Hematopoietic multipotent progenitor cell treated with erythropoietin and hydrocortisone succinate and interleukin-3 and kit ligand, for 8 days (in vitro differentiated cells): Measurements from ENCODE around the gene RNF150.
"Not testable (repeated sequence)": the region's sequence is repeated elsewhere in the genome, so short reads cannot be mapped to it uniquely, and the experiment has no call there.

Experiments used
- DNase-seq: peaks from one replicate; pipeline ENCODE4 v3.0.0-alpha.2; 2015

Gene RNF150

DNA sequence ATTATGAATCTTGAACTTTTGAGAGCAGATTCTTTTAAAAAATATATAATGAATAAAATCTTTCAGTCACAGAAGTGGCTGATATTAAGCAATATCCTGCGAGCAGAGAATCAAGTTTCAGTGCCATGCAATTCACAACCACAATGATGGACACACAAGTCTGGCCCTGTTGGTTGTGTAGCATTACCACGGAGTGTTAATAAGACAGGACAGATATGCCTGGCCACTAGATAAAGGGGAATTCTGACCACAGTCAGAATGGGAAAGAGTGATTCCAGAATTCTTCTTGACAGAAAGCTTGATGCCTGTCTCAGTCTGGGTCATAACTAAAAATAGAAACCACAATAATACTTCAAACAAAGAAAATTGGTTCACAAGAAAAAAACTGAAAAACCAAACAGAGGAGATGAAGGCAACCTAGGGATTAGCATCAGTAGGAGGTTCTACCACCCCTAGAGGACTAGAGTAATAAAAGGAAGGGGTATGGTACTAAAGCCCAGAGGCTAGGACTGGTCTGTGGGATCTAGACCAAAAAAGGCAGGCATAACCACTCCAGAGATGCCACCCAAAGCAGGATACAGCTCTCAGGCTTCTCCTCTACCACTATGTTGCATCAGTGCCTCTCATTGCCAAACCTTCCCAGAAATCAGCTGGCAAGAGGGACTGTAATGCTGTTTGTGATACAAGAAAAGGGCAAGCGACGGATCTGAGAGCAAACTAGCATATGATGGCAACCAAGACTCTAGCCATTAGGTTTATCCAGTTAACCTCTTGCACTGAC, 59.0 kb downstream of the RNF150 start:
- DNase-seq: no peak

DNA sequence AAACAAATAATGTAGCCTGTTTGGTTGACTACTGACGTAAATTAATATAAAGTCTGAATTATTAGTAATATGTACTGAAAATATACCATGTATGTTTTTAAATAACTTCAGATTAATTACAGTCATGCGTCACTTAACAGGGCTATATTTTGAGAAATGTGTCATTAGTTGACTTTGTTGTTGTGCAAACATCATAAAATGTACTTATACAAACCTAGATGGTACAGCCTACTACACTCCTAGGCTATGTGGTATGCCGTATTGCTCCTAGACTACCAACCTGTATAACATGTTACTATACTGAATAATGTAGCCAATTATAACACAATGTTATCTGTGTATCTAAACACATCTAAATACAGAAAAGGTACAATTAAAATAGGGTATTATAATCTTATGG, 66.6 kb downstream of the RNF150 start:
- DNase-seq: no peak

- no peak for DNase-seq
These were observed 67.4 kb downstream of the RNF150 start for GRCh38 chr4:141065872-141066271.

GRCh38 chr4:141062651-141063050, 70.6 kb downstream of the RNF150 start:
- DNase-seq: no peak

- no peak for DNase-seq
These were observed 74.4 kb downstream of the RNF150 start for GRCh38 chr4:141058591-141059512.

GRCh38 chr4:141057582-141057981, 75.7 kb downstream of the RNF150 start:
- DNase-seq: no peak

GRCh38 chr4:141056473-141056872, 76.8 kb downstream of the RNF150 start:
- DNase-seq: no peak

- DNase-seq: no peak
These were observed 78.8 kb downstream of the RNF150 start for GRCh38 chr4:141054446-141054845.

DNA sequence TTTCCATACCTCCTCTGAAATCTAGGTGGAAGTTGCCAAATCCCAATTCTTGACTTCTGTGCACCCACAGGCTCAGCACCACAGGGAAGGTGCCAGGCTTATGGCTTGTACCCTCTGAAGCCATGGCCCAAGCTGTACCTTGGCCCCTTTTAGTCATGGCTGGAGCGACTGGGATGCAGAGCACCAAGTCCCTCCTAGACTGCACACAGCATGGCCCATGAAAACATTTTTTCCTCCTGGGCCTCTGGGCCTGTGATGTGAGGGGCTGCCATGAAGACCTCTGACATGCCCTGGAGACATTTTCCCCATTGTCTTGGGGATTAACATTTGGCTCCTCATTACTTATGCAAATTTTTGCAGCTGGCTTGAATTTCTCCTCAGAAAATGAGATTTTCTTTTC, 82.3 kb downstream of the RNF150 start:
- DNase-seq: not testable (repeated sequence)

DNA sequence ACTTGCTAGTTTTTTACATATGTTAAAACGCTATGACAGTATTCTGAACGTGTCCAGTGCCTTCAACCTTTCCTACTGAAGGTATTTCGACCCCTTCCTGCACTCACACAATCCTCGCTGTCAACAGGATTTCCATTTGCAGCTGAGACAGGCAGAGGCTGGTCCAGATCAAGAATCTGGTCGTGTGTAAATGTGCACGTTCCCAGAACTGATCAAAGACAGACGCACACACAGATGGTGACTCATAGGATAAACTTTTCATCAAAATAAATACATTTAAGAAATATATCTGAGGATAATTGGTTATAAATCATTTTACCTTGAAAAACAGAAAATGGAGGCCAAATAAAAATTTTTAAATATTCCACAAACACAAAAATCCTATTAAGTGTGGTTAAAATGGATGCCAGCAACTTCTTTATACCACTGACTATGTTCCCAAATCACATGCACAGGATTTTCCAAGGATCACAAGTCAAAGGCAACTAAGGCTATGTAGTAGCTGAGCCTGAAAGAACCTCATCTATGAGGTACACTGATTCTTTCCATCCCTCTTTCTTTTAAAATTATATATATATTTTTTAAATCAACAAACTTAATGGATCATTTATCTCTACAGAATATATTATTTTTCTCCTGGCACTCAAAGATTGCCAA, 85.9 kb downstream of the RNF150 start:
- no peak for DNase-seq

DNA sequence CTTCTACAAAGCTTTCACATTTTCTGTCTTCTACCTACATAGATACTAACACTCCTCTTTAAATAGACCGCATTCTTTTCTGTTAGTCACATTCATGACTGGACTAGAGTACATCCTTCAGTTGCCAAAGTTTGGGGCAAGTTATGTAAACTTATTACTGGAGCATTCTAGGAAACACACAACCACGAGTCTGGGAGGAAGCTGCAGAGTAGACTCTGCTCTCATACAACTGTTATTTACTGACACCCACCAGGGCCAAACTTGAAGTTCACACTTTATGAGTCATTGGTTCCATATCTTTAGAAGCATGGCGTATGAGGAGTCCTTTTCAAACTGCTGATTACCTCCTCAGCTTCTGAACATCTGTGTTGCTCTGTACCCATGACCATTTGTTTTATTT, 87.0 kb downstream of the RNF150 start:
- peak; percentile 4 for DNase-seq

- DNase-seq: no peak
These were observed 87.4 kb downstream of the RNF150 start for GRCh38 chr4:141045848-141046247.

- DNase-seq: no peak
These were observed 92.2 kb downstream of the RNF150 start for GRCh38 chr4:141041021-141041476.

GRCh38 chr4:141039156-141039555, 94.1 kb downstream of the RNF150 start:
- DNase-seq: no peak

GRCh38 chr4:141038428-141038827, 94.8 kb downstream of the RNF150 start:
- no peak for DNase-seq

GRCh38 chr4:141037446-141037845, 95.8 kb downstream of the RNF150 start:
- no peak for DNase-seq

- no peak for DNase-seq
These were observed 96.5 kb downstream of the RNF150 start for GRCh38 chr4:141036786-141037185.

DNA sequence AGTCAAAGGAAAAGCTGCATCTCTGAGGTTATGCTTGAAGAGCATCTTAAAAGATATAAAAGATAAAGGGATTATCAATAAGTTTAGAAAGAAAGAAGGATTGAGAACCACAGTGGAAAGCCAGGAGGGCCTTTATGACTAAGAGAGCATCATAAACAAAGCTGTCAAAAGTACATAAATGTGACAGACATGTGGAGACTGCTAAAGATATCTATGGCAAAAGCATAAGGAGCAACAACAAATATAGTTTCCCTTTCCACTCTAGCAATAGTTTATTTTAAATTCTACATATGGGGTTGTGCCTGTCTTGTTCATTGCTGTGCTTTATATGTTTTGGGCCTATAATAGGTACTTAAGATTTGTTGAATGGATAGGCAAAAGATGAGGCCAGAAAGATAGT, 97.3 kb downstream of the RNF150 start:
- DNase-seq: no peak

DNA sequence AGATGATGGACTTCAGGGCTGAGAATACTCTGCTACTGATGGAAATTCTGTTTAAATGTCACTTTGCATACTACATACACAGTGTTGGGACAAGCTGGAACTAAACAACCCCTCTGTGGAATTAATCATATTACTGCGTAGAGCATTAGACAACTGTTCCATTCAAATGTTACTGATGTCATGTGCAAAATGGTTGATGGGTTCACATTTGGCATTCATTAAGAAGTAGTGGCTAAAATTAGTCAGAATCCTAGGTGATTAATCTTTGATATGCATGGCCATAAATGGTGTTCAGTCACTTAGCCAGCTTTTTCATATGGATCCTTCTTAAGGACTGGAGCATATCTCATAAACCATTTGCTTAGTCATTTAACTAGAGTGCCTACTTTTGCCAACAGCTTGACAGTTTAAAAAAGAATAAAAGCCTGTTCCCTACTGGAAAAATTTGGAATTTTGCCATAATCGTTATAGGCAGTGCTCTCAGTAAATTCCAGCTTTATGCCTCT, 105.2 kb downstream of the RNF150 start:
- no peak for DNase-seq

DNA sequence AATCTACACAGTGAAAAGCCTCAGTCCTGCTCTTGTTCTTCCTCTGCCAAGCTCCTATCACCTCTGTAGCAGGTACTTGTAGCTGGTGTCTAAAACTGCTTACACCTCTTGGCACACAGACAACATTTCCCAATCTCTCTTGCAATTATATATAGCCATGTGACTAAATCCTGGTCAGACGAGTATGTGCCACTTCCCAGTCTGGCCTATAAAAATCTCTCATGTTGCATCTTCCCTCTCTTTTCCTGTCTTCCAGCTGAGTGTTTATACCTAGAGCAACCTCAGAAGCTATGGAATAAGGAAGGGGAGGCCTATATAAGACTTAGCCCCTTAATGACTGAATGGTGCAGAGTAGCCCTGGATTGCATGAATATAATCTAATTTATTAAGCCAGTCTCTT, 105.8 kb downstream of the RNF150 start:
- no peak for DNase-seq

GRCh38 chr4:141026900-141027299, 106.4 kb downstream of the RNF150 start:
- DNase-seq: no peak

DNA sequence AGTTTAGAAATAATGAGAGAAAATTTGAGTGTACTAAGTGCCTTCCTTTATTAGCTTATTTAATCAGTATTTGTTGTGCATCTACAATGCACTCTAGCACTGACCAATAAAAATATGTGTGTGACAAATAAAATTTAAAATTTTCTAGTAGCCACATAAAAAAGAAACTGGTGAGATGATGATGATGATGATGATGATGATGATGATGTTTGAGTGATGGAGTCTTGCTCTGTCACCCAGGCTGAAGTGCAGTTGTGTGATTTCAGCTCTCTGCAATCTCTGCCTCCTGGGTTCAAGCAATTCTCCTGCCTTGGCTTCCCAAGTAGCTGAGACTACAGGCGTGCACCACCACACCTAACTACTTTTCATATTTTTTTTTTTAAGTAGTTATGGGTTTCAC, 110.2 kb downstream of the RNF150 start:
- no peak for DNase-seq

GRCh38 chr4:141022111-141022695, 111.1 kb downstream of the RNF150 start:
- no peak for DNase-seq
